GM12878 (cell line): Measurements from ENCODE around the gene SLC39A5. TPM values are rescaled to one million over a fixed set of nuclear protein-coding genes. Genes with fewer than 3 reads are reported as not detected.

Experiments used
- CBX3 ChIP-seq: fragments of 200-600 bp; sonication (generic); IDR thresholded peaks from 2 replicates; pipeline ENCODE4 v1.6.1; 2016; ENCODE audit warnings: low read depth, borderline replicate concordance
- CBX5 ChIP-seq: sonication (generic); IDR thresholded peaks from 2 replicates; pipeline ENCODE4 v1.6.1; 2016; ENCODE audit warnings: low read depth, moderate library complexity, mild to moderate bottlenecking, inconsistent platforms
- CHD4 ChIP-seq: fragments of 200-600 bp; sonication (generic); IDR thresholded peaks from 2 replicates; pipeline ENCODE4 v1.6.1; 2016; ENCODE audit warnings: mild to moderate bottlenecking
- EP300 ChIP-seq, 2 experiments: fragments of 150-350 bp in 1 of 2; IDR thresholded peaks; 2 replicates each; pipeline ENCODE4 v1.6.1; 2011 to 2012; ENCODE audit warnings: low read depth in 2 of 2, low read length in 2 of 2, borderline replicate concordance in 1 of 2, improper control_type of control experiment in 1 of 2, inconsistent platforms in 1 of 2; ENCODE audit not compliant: control insufficient read depth in 1 of 2
- FOXM1 ChIP-seq: IDR thresholded peaks from 2 replicates; pipeline ENCODE4 v1.6.1; 2012; ENCODE audit warnings: low read depth, mild to moderate bottlenecking, inconsistent platforms, low read length, moderate library complexity
- IRF3 ChIP-seq: fragments of 450-650 bp; IDR thresholded peaks from 2 replicates; pipeline ENCODE4 v1.6.1; 2014; ENCODE audit warnings: mild to moderate bottlenecking
- KAT2A ChIP-seq: conservative IDR thresholded peaks from 2 replicates; pipeline ENCODE4 v1.6.1; 2011; ENCODE audit warnings: low read depth, low read length; ENCODE audit not compliant: control insufficient read depth
- LARP7 ChIP-seq: fragments of 450-650 bp; IDR thresholded peaks from 2 replicates; pipeline ENCODE4 v1.6.1; 2017; ENCODE audit warnings: mild to moderate bottlenecking
- MXI1 ChIP-seq: fragments of 150-350 bp; IDR thresholded peaks from 2 replicates; pipeline ENCODE4 v1.6.1; 2011; ENCODE audit warnings: low read depth, mild to moderate bottlenecking, inconsistent platforms, low read length, improper control_type of control experiment
- NFYB ChIP-seq: IDR thresholded peaks from 2 replicates; pipeline ENCODE4 v1.6.1; 2011; ENCODE audit warnings: low read depth, mild to moderate bottlenecking, low read length, improper control_type of control experiment, moderate library complexity; ENCODE audit not compliant: insufficient read depth
- NR2C1 ChIP-seq: fragments of 450-650 bp; IDR thresholded peaks from 2 replicates; pipeline ENCODE4 v1.6.1; 2017; ENCODE audit warnings: antibody characterized with exemption, mild to moderate bottlenecking, moderate library complexity
- PBX3 ChIP-seq: IDR thresholded peaks from 2 replicates; pipeline ENCODE4 v1.6.1; 2011; ENCODE audit warnings: mild to moderate bottlenecking, low read depth, low read length, moderate library complexity; ENCODE audit not compliant: insufficient replicate concordance
- POLR2AphosphoS5 ChIP-seq: IDR thresholded peaks from 2 replicates; pipeline ENCODE4 v1.6.1; 2011; ENCODE audit warnings: mild to moderate bottlenecking, low read length, inconsistent platforms
- RUNX3 ChIP-seq: IDR thresholded peaks from 2 replicates; pipeline ENCODE4 v1.6.1; 2012; ENCODE audit warnings: low read length, inconsistent platforms
- SMARCA5 ChIP-seq: fragments of 450-650 bp; IDR thresholded peaks from 2 replicates; pipeline ENCODE4 v1.6.1; 2017; ENCODE audit warnings: mild to moderate bottlenecking
- SP1 ChIP-seq: IDR thresholded peaks from one replicate; pipeline ENCODE4 v1.6.1; 2011; ENCODE audit warnings: low read depth, low read length
- TCF3 ChIP-seq: IDR thresholded peaks from 2 replicates; pipeline ENCODE4 v1.6.1; 2012; ENCODE audit warnings: low read depth, mild to moderate bottlenecking, low read length, borderline replicate concordance; ENCODE audit not compliant: insufficient read depth
- USF2 ChIP-seq: IDR thresholded peaks from 2 replicates; pipeline ENCODE4 v1.6.1; 2011; ENCODE audit warnings: low read depth, low read length, improper control_type of control experiment, borderline replicate concordance
- ZBTB33 ChIP-seq: fragments of 450-650 bp; IDR thresholded peaks from 2 replicates; pipeline ENCODE4 v1.6.1; 2017; ENCODE audit warnings: mild to moderate bottlenecking
- ZNF687 ChIP-seq: fragments of 450-650 bp; IDR thresholded peaks from 2 replicates; pipeline ENCODE4 v1.6.1; 2017; ENCODE audit warnings: mild to moderate bottlenecking, moderate library complexity
- ZSCAN29 ChIP-seq: fragments of 450-650 bp; IDR thresholded peaks from 2 replicates; pipeline ENCODE4 v1.6.1; 2017; ENCODE audit warnings: mild to moderate bottlenecking, moderate library complexity
- polyA plus RNA-seq, 11 experiments: library from polyadenylated mRNA; depleted of rRNA in 4 of 11; unstranded in 6 of 11; stranded (reverse) in 5 of 11; fragments of >200 nt; fragmentation: Nextera tagmentation in 4 of 11; fragmentation: Illumina TruSeq in 1 of 11; extraction: Ambion mirVana in 4 of 11; extraction: Trizol in 1 of 11; gene quantifications; 1 replicate in 1 of 11; 2 replicates in 10 of 11; pipeline versions ENCODE4 v1.2.1 to v1.2.3, GENCODE V29; 2011 to 2016; ENCODE audit warnings: inconsistent platforms in 2 of 11, missing spikeins in 2 of 11, low read depth in 1 of 11
- total RNA-seq, 4 experiments: library from RNA; depleted of rRNA in 3 of 4; stranded (reverse); fragments of >200 nt in 3 of 4; fragmentation: Illumina TruSeq in 1 of 4; extraction: Trizol in 1 of 4; gene quantifications; 2 replicates each; pipeline versions ENCODE4 v1.2.1 to v1.2.3, GENCODE V29; 2013 to 2021

SLC39A5 gene
- total and polyA plus RNA-seq, 10 of the 15 experiments (the other 5 are each of a cell fraction or from before 2014, with no cell fraction given) = 0.15 to 0.56 (median 0.15) TPM; not detected in 7

GRCh38 chr12:56258068-56258819, 28.4 kb downstream of the SLC39A5 start, which contains the start of gene ANKRD52 (continued):
- TF ChIP-seq IRF3 (no peak), EP300 (IDR thresholded peaks at IDR 0.05; ENCODE audit: borderline replicate concordance in 1 of 2, control insufficient read depth in 1 of 2, low read depth in 2 of 2, low read length in 2 of 2) (0 out of 4 replicates have a peak, but pooled peaks of 1 of the 2 experiments have one; percentile 12), MXI1 (0 out of 2 replicates have a peak, but pooled peaks have one; percentile 24), ZBTB33 (no peak), POLR2AphosphoS5 (no peak), TCF3 (no peak), RUNX3 (peak; percentile 52), ZNF687 (peak; percentile 70; the same call in 1 of the 2 replicates), NFYB (no peak), FOXM1 (no peak), NR2C1 (0 out of 2 replicates have a peak, but pooled peaks have one; percentile 36), KAT2A (no peak), SMARCA5 (peak; percentile 99), SP1 (no peak), LARP7 (peak; percentile 99), CBX3 (no peak), CBX5 (no peak), CHD4 (no peak), ZSCAN29 (peak; percentile 69; the same call in 1 of the 2 replicates), PBX3 (no peak), USF2 (no peak)
